ENCODE measurements around the gene ABCB11. TPM values are rescaled to one million over a fixed set of nuclear protein-coding genes. Genes with fewer than 3 reads are reported as not detected.
"Not testable (repeated sequence)": the region's sequence is repeated elsewhere in the genome, so short reads cannot be mapped to it uniquely, and the experiment has no call there.

The ABCB11 gene
- total RNA-seq, 2 experiments from 2014 or later = not detected

- H3K9me3 Mint-ChIP-seq; H3K4me3 Mint-ChIP-seq; CTCF ChIA-PET; H3K27ac Mint-ChIP-seq; DNase-seq; H3K4me1 Mint-ChIP-seq; H3K27me3 Mint-ChIP-seq; POLR2A ChIA-PET; H3K36me3 Mint-ChIP-seq (ENCODE audit: low read depth): not testable (repeated sequence)
These were observed 33.1 kb upstream of the ABCB11 start for GRCh38 chr2:169064199-169064598.

- H3K27ac Mint-ChIP-seq; DNase-seq; H3K4me1 Mint-ChIP-seq; H3K4me3 Mint-ChIP-seq; CTCF ChIA-PET; H3K36me3 Mint-ChIP-seq (ENCODE audit: low read depth); H3K27me3 Mint-ChIP-seq; POLR2A ChIA-PET: not testable (repeated sequence)
- H3K9me3 Mint-ChIP-seq = peaks cover 18% of the 10 kb centered on the region
These were observed 23.5 kb upstream of the ABCB11 start for GRCh38 chr2:169054575-169054974.

- no peak for DNase-seq
- ChIA-PET POLR2A (no interaction called here), CTCF (interaction anchor here (1.1 kb wide), 1 partner anchor 11 kb away, joined by 3 read pairs; no protein-coding TSS in a partner anchor)
- Mint-ChIP-seq H3K4me3 (no peak overlapping the region), H3K9me3 (peaks cover 12% of the 10 kb centered on the region), H3K27ac (no peak overlapping the region), H3K4me1 (no peaks in the 10 kb centered on the region), H3K27me3 (peaks cover 4% of the 10 kb centered on the region), H3K36me3 (ENCODE audit: low read depth) (peaks cover 6% of the 10 kb centered on the region)
These were observed 19.5 kb upstream of the ABCB11 start for GRCh38 chr2:169050476-169051240.

- Mint-ChIP-seq H3K27me3 (no peaks in the 10 kb centered on the region), H3K4me1 (no peaks in the 10 kb centered on the region), H3K4me3 (no peak overlapping the region), H3K27ac (no peak overlapping the region), H3K9me3 (peaks cover 7% of the 10 kb centered on the region), H3K36me3 (ENCODE audit: low read depth) (no peaks in the 10 kb centered on the region)
- CTCF ChIA-PET = no interaction called here
- DNase-seq = no peak
- POLR2A ChIA-PET = no interaction called here
These were observed 18.0 kb upstream of the ABCB11 start for GRCh38 chr2:169049142-169049541.

GRCh38 chr2:169047256-169048250 is 16.4 kb upstream of the ABCB11 start:
- ChIA-PET CTCF (no interaction called here), POLR2A (no interaction called here)
- Mint-ChIP-seq H3K9me3 (peaks cover 18% of the 10 kb centered on the region), H3K4me1 (no peaks in the 10 kb centered on the region), H3K27ac (no peak overlapping the region), H3K4me3 (no peak overlapping the region), H3K27me3 (no peaks in the 10 kb centered on the region), H3K36me3 (ENCODE audit: low read depth) (peaks cover 5% of the 10 kb centered on the region)
- no peak for DNase-seq

- CTCF ChIA-PET = interaction anchor here (1.4 kb wide), 1 partner anchor 63 kb away, joined by 5 read pairs; no protein-coding TSS in a partner anchor
- POLR2A ChIA-PET = no interaction called here
These were observed 15.5 kb upstream of the ABCB11 start for GRCh38 chr2:169046440-169047151.

GRCh38 chr2:169042856-169043255 is 11.7 kb upstream of the ABCB11 start:
- Mint-ChIP-seq H3K27ac (no peak overlapping the region), H3K27me3 (no peaks in the 10 kb centered on the region), H3K36me3 (ENCODE audit: low read depth) (peaks cover 5% of the 10 kb centered on the region), H3K4me3 (no peak overlapping the region), H3K9me3 (peaks cover 28% of the 10 kb centered on the region), H3K4me1 (peaks cover 9% of the 10 kb centered on the region)
- CTCF ChIA-PET = no interaction called here
- no peak for DNase-seq
- POLR2A ChIA-PET = no interaction called here

More at GRCh38 chr2:169046440-169047151, 15.5 kb upstream of the ABCB11 start:
- Mint-ChIP-seq H3K9me3 (peaks cover 24% of the 10 kb centered on the region), H3K27ac (no peak overlapping the region), H3K4me3 (no peak overlapping the region), H3K36me3 (ENCODE audit: low read depth) (peaks cover 5% of the 10 kb centered on the region), H3K27me3 (no peaks in the 10 kb centered on the region), H3K4me1 (peaks cover under 1% of the 10 kb centered on the region)
- no peak for DNase-seq

- Mint-ChIP-seq H3K9me3 (peaks cover 28% of the 10 kb centered on the region), H3K4me3 (no peak overlapping the region), H3K36me3 (ENCODE audit: low read depth) (peaks cover 5% of the 10 kb centered on the region), H3K27me3 (no peaks in the 10 kb centered on the region), H3K4me1 (peaks cover 9% of the 10 kb centered on the region), H3K27ac (no peak overlapping the region)
- CTCF ChIA-PET = interaction anchor here (1.0 kb wide), 1 partner anchor 83 kb away, joined by 3 read pairs; no protein-coding TSS in a partner anchor
- POLR2A ChIA-PET = interaction anchor here (1.0 kb wide), 1 partner anchor 66 kb away, joined by 3 read pairs; no protein-coding TSS in a partner anchor
- DNase-seq = no peak
These were observed 10.5 kb upstream of the ABCB11 start for GRCh38 chr2:169041594-169041993.

GRCh38 chr2:169039702-169040101 is 8.6 kb upstream of the ABCB11 start:
- Mint-ChIP-seq H3K4me3 (no peak overlapping the region), H3K36me3 (ENCODE audit: low read depth) (peaks cover 5% of the 10 kb centered on the region), H3K9me3 (peaks cover 24% of the 10 kb centered on the region), H3K27ac (no peak overlapping the region), H3K27me3 (no peaks in the 10 kb centered on the region), H3K4me1 (peaks cover 9% of the 10 kb centered on the region)
- ChIA-PET CTCF (no interaction called here), POLR2A (no interaction called here)
- DNase-seq = no peak

GRCh38 chr2:169038338-169038757 is 7.2 kb upstream of the ABCB11 start:
- Mint-ChIP-seq H3K27me3 (no peaks in the 10 kb centered on the region), H3K9me3 (peaks cover 18% of the 10 kb centered on the region), H3K36me3 (ENCODE audit: low read depth) (peaks cover 3% of the 10 kb centered on the region), H3K4me1 (peaks cover 12% of the 10 kb centered on the region), H3K27ac (no peak overlapping the region), H3K4me3 (no peak overlapping the region)
- DNase-seq = no peak
- ChIA-PET POLR2A (no interaction called here), CTCF (interaction anchor here (0.7 kb wide), 1 partner anchor 104 kb away, joined by 3 read pairs; no protein-coding TSS in a partner anchor)

- Mint-ChIP-seq H3K27ac (no peak overlapping the region), H3K4me3 (no peak overlapping the region), H3K9me3 (peaks cover 4% of the 10 kb centered on the region), H3K36me3 (ENCODE audit: low read depth) (no peaks in the 10 kb centered on the region), H3K4me1 (peaks cover 12% of the 10 kb centered on the region), H3K27me3 (no peaks in the 10 kb centered on the region)
- DNase-seq = no peak
- ChIA-PET CTCF (no interaction called here), POLR2A (no interaction called here)
These were observed 5.8 kb upstream of the ABCB11 start for GRCh38 chr2:169036736-169037440.

GRCh38 chr2:169035887-169036286 is 4.8 kb upstream of the ABCB11 start:
- H3K4me3 Mint-ChIP-seq = no peak overlapping the region
- peaks cover 5% of the 10 kb centered on the region for H3K4me1 Mint-ChIP-seq
- POLR2A ChIA-PET = no interaction called here
- H3K9me3 Mint-ChIP-seq = peaks cover under 1% of the 10 kb centered on the region
- DNase-seq = no peak
- no peaks in the 10 kb centered on the region for H3K36me3 Mint-ChIP-seq (ENCODE audit: low read depth)
- H3K27ac Mint-ChIP-seq = no peak overlapping the region
- CTCF ChIA-PET = no interaction called here
- H3K27me3 Mint-ChIP-seq = no peaks in the 10 kb centered on the region

Data from activated CD4-positive, alpha-beta memory T cell treated with anti-CD3 and anti-CD28 coated beads, Interleukin-2, amount 10 ng/mL, durations not matched to agents 7 days and 5 days (primary cell).